Measurements from ENCODE around the gene CTNS.

The CTNS gene

GRCh38 chr17:3669548-3669947 lies 33.0 kb downstream of the CTNS start:
- no peak for DNase-seq (ENCODE audit: low read depth)
- TF ChIP-seq, protein P1, sequence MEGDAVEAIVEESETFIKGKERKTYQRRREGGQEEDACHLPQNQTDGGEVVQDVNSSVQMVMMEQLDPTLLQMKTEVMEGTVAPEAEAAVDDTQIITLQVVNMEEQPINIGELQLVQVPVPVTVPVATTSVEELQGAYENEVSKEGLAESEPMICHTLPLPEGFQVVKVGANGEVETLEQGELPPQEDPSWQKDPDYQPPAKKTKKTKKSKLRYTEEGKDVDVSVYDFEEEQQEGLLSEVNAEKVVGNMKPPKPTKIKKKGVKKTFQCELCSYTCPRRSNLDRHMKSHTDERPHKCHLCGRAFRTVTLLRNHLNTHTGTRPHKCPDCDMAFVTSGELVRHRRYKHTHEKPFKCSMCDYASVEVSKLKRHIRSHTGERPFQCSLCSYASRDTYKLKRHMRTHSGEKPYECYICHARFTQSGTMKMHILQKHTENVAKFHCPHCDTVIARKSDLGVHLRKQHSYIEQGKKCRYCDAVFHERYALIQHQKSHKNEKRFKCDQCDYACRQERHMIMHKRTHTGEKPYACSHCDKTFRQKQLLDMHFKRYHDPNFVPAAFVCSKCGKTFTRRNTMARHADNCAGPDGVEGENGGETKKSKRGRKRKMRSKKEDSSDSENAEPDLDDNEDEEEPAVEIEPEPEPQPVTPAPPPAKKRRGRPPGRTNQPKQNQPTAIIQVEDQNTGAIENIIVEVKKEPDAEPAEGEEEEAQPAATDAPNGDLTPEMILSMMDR (IDR thresholded peaks at IDR 0.05; ENCODE audit: control insufficient read depth, insufficient read depth, low read depth, low read length, missing control alignments), result no peak
- peak overlapping the region; percentile 95 for H3K4me3 ChIP-seq (ENCODE audit: control insufficient read depth, low read depth, low read length)

GRCh38 chr17:3672571-3672970 lies 36.0 kb downstream of the CTNS start:
- TF ChIP-seq, protein P1 (IDR thresholded peaks at IDR 0.05; ENCODE audit: control insufficient read depth, insufficient read depth, low read depth, low read length, missing control alignments), result no peak
- H3K4me3 ChIP-seq (ENCODE audit: control insufficient read depth, low read depth, low read length), result no peak overlapping the region
- DNase-seq (ENCODE audit: low read depth), result no peak

GRCh38 chr17:3675886-3676285 lies 39.3 kb downstream of the CTNS start:
- H3K4me3 ChIP-seq (ENCODE audit: control insufficient read depth, low read depth, low read length), result no peak overlapping the region
- DNase-seq (ENCODE audit: low read depth), result no peak
- TF ChIP-seq, protein P1 (IDR thresholded peaks at IDR 0.05; ENCODE audit: control insufficient read depth, insufficient read depth, low read depth, low read length, missing control alignments), result no peak

DNA sequence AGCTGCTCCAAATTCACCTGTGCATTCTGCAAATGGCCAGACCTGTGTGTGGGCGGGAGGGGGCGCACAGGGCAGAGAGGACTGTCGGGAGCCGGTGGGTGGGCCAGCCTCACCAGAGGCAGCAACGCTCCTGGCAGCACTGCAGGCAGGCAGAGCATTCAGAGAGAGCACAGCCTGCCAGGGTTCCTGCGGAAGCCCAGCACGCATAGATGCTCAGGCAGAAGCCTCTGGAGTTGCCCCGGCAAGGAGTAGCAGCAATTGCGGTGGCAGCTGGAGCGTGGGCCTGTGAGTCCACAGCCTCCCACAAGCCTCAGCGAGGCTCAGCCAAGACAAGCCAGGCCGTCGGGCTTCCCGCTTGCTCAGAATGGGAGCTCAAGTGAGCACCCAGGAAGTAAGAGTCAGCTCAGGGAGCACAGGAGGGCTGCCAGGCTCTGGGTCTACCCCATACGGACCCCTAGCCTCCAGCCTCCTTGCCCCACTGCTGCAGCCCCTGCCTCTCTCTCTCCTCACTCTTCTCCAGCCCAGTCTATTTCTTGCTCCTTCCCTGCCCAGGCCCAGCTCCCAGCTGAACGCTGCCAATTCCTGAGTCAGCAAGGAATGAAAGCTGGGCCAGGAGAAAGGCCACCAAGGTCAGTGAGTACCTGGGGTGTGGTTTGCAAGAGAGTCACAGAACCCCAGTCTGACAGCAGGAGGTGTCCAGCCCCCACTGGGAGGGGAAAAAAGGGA lies 41.7 kb downstream of the CTNS start:
- H3K4me3 ChIP-seq (ENCODE audit: control insufficient read depth, low read depth, low read length), result no peak overlapping the region
- TF ChIP-seq, protein P1 (IDR thresholded peaks at IDR 0.05; ENCODE audit: control insufficient read depth, insufficient read depth, low read depth, low read length, missing control alignments), result no peak
- DNase-seq (ENCODE audit: low read depth), result no peak

GRCh38 chr17:3678821-3679530 lies 42.4 kb downstream of the CTNS start:
- no peak overlapping the region for H3K4me3 ChIP-seq (ENCODE audit: control insufficient read depth, low read depth, low read length)
- TF ChIP-seq, protein P1 (IDR thresholded peaks at IDR 0.05; ENCODE audit: control insufficient read depth, insufficient read depth, low read depth, low read length, missing control alignments), result no peak
- no peak for DNase-seq (ENCODE audit: low read depth)

DNA sequence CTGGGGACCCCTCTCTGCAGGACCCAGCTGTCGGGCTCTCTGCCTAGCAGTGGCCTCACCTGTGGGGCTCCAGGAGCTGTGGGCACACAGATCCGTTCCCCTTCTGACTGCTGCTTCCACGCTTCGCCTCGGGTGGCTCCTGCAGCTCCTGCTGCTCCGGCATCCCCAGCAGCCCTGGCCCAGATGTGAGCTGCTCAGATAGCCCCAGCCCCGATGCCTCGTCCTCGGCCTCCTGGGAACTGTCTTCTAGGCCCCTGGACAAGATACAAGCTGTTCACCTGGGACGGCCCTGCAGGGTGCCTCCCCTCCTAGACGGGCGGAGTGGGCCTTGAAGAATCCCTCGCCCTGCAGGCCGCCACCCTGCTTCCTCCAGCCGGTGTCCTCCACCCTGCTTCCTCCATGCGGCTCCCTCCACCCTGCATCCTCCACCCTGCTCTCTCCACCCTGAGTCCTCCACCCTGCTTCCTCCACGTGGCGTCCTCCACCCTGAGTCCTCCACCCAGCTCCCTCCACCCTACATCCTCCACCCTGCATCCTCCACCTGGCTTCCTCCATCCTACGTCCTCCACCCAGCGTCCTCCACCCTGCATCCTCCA lies 43.1 kb downstream of the CTNS start:
- no peak overlapping the region for H3K4me3 ChIP-seq (ENCODE audit: control insufficient read depth, low read depth, low read length)
- TF ChIP-seq, protein P1 (IDR thresholded peaks at IDR 0.05; ENCODE audit: control insufficient read depth, insufficient read depth, low read depth, low read length, missing control alignments), result no peak
- no peak for DNase-seq (ENCODE audit: low read depth)
